SH-SY5Y (cell line): ENCODE measurements around the gene TRIB2.

Experiments used
- GATA2 ChIP-seq: IDR thresholded peaks from 2 replicates; pipeline ENCODE4 v1.6.1; 2011; ENCODE audit warnings: mild to moderate bottlenecking, low read depth, low read length
- GATA3 ChIP-seq: IDR thresholded peaks from 2 replicates; pipeline ENCODE4 v1.6.1; 2011; ENCODE audit warnings: low read depth, mild to moderate bottlenecking, low read length, moderate library complexity

TRIB2 gene

DNA sequence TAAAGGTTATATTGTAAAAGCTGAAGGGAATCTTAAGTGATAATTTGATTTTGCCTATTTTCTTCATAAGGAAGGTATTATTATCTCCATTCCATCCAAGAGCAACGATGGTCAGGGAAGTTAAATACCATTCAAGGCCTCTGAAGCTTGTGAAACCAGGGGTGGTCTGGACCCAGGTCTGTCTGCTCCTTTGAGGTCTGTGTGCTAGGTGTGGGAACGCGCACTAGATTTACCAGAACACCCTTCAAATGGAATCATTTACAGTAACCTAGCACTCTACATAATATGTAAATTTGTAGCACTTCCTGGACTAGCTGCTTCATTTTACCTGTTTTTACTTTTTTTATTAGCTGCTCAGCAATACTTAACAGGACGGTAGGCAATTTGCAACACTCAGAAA is 6.4 kb upstream of the TRIB2 start:
- no peak for TF ChIP-seq GATA2
- no peak for TF ChIP-seq GATA3

DNA sequence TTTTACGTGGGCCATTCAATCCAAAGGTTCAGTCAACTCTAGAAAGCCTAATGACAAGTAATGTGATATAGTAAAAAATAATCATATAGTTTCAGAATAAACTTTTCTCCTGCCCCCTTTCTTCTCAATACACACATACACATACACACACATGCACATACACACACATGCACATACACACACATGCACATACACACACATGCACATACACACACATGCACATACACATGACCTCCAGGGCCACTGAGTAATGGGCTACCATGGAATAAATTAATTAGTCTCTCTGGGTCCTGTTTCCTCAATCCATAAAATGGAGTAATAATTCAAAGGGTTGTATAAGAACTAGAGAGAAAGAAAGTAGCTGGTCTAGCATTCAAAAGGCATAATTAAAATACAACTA is 5.4 kb upstream of the TRIB2 start:
- TF ChIP-seq GATA2 = no peak
- no peak for TF ChIP-seq GATA3

GRCh38 chr2:12712881-12713280 is 3.9 kb upstream of the TRIB2 start:
- no peak for TF ChIP-seq GATA2
- no peak for TF ChIP-seq GATA3

DNA sequence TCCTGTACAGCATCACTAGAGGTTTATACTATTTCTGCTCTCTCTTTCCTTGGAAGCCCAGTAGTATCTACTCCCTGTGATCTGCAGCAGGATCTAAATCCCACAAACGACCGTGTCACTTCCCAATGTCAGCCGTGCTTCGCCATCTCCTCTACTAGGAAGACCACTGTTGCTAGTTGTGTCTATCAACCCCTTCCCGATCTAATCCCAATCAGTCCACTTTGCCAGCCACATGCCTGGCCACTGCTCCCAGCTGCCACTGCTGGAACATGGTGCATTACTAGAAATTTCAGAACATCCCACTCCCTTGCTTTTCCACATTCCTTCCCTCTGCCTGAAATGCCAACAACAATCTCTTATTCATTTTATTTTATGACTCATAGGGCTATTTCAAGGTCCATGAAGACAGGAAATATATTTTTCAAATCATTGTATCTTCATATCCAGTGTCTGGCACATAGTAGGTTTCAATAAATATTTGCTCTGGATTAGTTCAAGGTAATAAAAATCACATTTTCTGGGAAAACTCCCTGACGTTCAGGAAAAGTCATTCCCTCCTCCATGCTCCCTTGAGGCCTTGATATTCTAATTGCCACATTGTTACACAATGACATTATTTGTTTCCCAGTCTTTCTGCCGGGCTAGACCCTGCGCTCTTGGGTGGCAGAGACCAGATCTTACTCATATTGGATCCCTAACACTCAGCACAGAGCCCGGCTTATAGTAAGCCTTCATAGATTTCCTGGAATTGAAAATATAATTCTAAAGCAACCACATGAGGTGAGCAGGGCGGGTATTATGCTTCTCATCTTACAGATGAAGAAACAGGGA is 2.1 kb upstream of the TRIB2 start:
- no peak for TF ChIP-seq GATA3
- no peak for TF ChIP-seq GATA2

DNA sequence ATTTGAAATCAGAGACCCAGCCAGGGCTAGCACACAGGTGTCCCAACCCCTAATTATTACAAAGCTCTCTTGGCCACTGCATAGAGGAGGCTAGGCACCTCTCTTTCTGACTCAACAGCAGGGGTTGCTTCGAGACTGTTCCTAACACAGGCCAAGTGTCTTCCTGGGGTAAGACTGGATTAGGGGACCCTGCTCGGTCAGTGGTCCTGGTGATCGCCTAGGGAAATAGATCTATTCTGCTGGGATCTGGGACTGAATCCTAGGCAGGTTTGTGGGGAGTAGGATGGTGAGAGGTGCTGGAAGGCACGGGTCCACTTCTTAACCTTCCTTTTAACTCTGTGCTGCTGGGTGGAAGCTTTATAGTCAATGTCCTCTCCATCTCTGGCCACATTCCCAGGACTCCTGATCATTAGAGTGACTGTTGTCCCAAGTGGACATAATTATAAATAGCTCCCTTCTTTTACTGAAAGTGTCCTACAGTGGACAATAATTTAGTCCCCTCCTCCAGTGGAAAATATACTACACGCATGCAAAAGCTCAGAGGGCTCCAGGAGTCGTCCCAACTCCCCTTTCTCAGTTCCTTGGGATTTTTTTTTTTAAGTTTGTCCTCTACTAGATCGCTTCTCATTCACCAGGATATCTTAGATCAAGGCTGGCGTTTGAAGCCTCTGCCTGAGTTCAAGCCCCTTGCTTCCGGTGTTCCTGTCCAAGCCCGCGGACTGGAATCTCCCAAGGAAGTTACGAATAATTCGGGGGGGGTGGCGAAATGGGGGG is 1.3 kb upstream of the TRIB2 start:
- no peak for TF ChIP-seq GATA2
- no peak for TF ChIP-seq GATA3

GRCh38 chr2:12716032-12716281 is 779 bp upstream of the TRIB2 start:
- TF ChIP-seq GATA2 = no peak

- TF ChIP-seq GATA3 = no peak
- no peak for TF ChIP-seq GATA2
These were observed 667 bp downstream of the TRIB2 start for GRCh38 chr2:12717191-12718014.

DNA sequence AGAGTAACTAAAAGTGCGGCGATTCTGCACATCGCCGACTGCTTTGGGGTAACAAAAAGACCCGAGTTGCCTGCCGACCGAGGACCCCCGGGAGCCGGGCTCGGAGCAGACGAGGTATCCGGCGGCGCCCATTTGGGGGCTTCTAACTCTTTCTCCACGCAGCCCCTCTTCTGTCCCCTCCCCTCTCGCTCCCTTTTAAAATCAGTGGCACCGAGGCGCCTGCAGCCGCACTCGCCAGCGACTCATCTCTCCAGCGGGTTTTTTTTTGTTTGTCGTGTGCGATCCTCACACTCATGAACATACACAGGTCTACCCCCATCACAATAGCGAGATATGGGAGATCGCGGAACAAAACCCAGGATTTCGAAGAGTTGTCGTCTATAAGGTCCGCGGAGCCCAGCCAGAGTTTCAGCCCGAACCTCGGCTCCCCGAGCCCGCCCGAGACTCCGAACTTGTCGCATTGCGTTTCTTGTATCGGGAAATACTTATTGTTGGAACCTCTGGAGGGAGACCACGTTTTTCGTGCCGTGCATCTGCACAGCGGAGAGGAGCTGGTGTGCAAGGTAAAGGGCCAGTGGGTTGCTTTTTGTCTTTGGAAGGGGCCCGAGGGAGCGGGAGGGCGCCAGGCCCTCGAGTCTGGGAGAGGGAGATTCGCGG is 1.4 kb downstream of the TRIB2 start:
- TF ChIP-seq GATA2 (peak; percentile 6; the same call in 1 of the 2 replicates), GATA3 (no peak)

GRCh38 chr2:12718711-12719399 is 2.1 kb downstream of the TRIB2 start:
- TF ChIP-seq GATA2 (no peak), GATA3 (no peak)

- TF ChIP-seq GATA2 (no peak), GATA3 (no peak)
These were observed 2.9 kb downstream of the TRIB2 start for GRCh38 chr2:12719400-12720277.

DNA sequence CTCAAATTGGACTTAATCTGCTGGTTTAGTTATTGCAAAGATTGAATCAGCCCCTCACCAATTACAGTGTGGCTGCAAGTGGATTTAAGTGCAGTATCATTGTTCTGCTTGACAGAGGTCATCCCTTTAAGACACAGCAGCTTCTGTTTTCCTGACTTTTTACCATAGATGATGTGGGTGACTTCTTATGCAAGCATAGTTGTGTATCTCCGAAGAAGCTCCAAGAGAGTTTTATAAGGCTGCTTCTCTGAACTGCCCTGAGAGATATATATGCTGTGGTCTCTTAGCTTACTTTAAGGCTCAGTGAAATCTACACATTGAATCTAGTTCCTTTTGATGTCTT is 3.5 kb downstream of the TRIB2 start:
- TF ChIP-seq GATA2 (no peak), GATA3 (no peak)

GRCh38 chr2:12720754-12721378 is 4.1 kb downstream of the TRIB2 start:
- TF ChIP-seq GATA2 (peak; percentile 64), GATA3 (peak; percentile 57; the same call in 1 of the 2 replicates)
